Trophoblast cell (in vitro differentiated cells and primary cell): ENCODE results near the gene PTPRJ.
A peak's percentile ranks its signal among the peaks of the same experiment; 100 is the strongest.

Source experiments
- DNase-seq, 2 donors: peaks; one replicate each; pipeline ENCODE4 v3.0.0-alpha.2; 2016
- H2AFZ ChIP-seq: 2 replicates; pipeline ENCODE4 v1.6.1; 2013; ENCODE audit warnings: low read length, moderate library complexity, mild to moderate bottlenecking; ENCODE audit not compliant: insufficient read depth, poor library complexity
- H2AK5ac ChIP-seq: 2 replicates; pipeline ENCODE4 v1.6.1; 2013; ENCODE audit warnings: mild to moderate bottlenecking, low read length
- H2BK120ac ChIP-seq: 2 replicates; pipeline ENCODE4 v1.6.1; 2013; ENCODE audit warnings: low read length, mild to moderate bottlenecking, moderate library complexity; ENCODE audit not compliant: insufficient read depth, poor library complexity
- H2BK12ac ChIP-seq: 2 replicates; pipeline ENCODE4 v1.6.1; 2013; ENCODE audit warnings: mild to moderate bottlenecking, low read length, moderate library complexity
- H2BK5ac ChIP-seq: 2 replicates; pipeline ENCODE4 v1.6.1; 2013; ENCODE audit warnings: low read length, low read depth, moderate library complexity, mild to moderate bottlenecking; ENCODE audit not compliant: poor library complexity
- H3K14ac ChIP-seq: 2 replicates; pipeline ENCODE4 v1.6.1; 2013; ENCODE audit warnings: mild to moderate bottlenecking, low read length
- H3K18ac ChIP-seq: 2 replicates; pipeline ENCODE4 v1.6.1; 2013; ENCODE audit warnings: mild to moderate bottlenecking, low read length
- H3K23ac ChIP-seq: 2 replicates; pipeline ENCODE4 v1.6.1; 2013; ENCODE audit warnings: low read length
- H3K27ac ChIP-seq: 2 replicates; pipeline ENCODE4 v1.5.1; 2013; ENCODE audit warnings: low read depth, mild to moderate bottlenecking, inconsistent platforms, low read length, moderate library complexity
- H3K27me3 ChIP-seq: 2 replicates; pipeline ENCODE4 v1.6.1; 2013; ENCODE audit warnings: inconsistent platforms, mild to moderate bottlenecking, low read length, moderate library complexity; ENCODE audit not compliant: insufficient read depth
- H3K36me3 ChIP-seq, 2 experiments: 1 replicate in 1 of 2; 2 replicates in 1 of 2; pipeline ENCODE4 v1.6.1; 2013; ENCODE audit warnings: low read length in 2 of 2, mild to moderate bottlenecking in 2 of 2, moderate library complexity in 1 of 2; ENCODE audit not compliant: insufficient read depth in 2 of 2, control insufficient read depth in 1 of 2
- H3K4ac ChIP-seq: 2 replicates; pipeline ENCODE4 v1.6.1; 2013; ENCODE audit warnings: low read depth, mild to moderate bottlenecking, low read length, moderate library complexity
- H3K4me1 ChIP-seq, 2 experiments: 1 replicate in 1 of 2; 2 replicates in 1 of 2; pipeline ENCODE4 v1.6.1; 2013; ENCODE audit warnings: low read length in 2 of 2, mild to moderate bottlenecking in 2 of 2, moderate library complexity in 1 of 2; ENCODE audit not compliant: insufficient read depth in 2 of 2, control insufficient read depth in 1 of 2
- H3K4me2 ChIP-seq: 2 replicates; pipeline ENCODE4 v1.6.1; 2013; ENCODE audit warnings: inconsistent platforms, mild to moderate bottlenecking, low read length, moderate library complexity
- H3K4me3 ChIP-seq: 2 replicates; pipeline ENCODE4 v1.5.1; 2013; ENCODE audit warnings: mild to moderate bottlenecking, low read depth, low read length, inconsistent platforms
- H3K79me1 ChIP-seq: one replicate; pipeline ENCODE4 v1.6.1; 2013; ENCODE audit warnings: low read length
- H3K79me2 ChIP-seq: 2 replicates; pipeline ENCODE4 v1.6.1; 2013; ENCODE audit warnings: low read length, mild to moderate bottlenecking; ENCODE audit not compliant: control insufficient read depth, insufficient read depth, poor library complexity
- H3K9ac ChIP-seq: 2 replicates; pipeline ENCODE4 v1.6.1; 2013; ENCODE audit warnings: mild to moderate bottlenecking, low read length
- H3K9me3 ChIP-seq: 2 replicates; pipeline ENCODE4 v1.6.1; 2013; ENCODE audit warnings: low read depth, mild to moderate bottlenecking, control low read depth, inconsistent platforms, low read length; ENCODE audit not compliant: insufficient read depth
- H4K12ac ChIP-seq: 2 replicates; pipeline ENCODE4 v1.6.1; 2013; ENCODE audit warnings: low read depth, mild to moderate bottlenecking, low read length, moderate library complexity
- H4K8ac ChIP-seq: 2 replicates; pipeline ENCODE4 v1.6.1; 2013; ENCODE audit warnings: low read depth, mild to moderate bottlenecking, low read length, moderate library complexity
- H4K91ac ChIP-seq: one replicate; pipeline ENCODE4 v1.6.1; 2013; ENCODE audit warnings: low read depth, mild to moderate bottlenecking, low read length, moderate library complexity
- WGBS: extraction: QIAGEN DNeasy Blood & Tissue Kit; methylation state at CpG from one replicate; pipeline ENCODE4 v1.1.7; 2013; ENCODE audit warnings: missing lambda C conversion rate; ENCODE audit not compliant: insufficient read length, insufficient coverage; ENCODE audit errors: extremely low coverage; 5-methylcytosine and 5-hydroxymethylcytosine counted together

PTPRJ gene

DNA sequence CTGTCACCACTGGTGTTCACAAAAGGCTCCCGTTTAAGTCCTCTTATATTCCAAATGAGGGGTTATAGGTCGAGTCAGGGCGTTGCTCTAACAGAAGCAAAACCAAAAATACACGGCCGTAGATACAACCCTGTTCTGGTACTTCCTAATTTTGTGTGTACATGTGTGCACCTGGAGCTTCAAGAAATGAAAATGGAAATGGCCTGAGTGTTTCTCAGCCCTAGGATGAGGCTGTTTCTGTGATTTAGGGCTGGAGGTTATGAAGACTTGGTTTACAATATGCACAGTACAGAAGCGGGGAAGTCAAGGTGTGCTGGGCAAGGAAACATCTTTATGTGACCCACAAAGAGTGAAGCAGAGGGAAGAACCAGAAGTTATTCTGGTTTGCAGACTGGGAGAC, 125.8 kb downstream of the PTPRJ start:
- Histone ChIP-seq H2BK120ac (no peak overlapping the region), H3K4me1 (peaks cover 3% of the 10 kb centered on the region in 2 experiments), H3K9ac (no peak overlapping the region), H3K4ac (no peak overlapping the region), H3K79me1 (peaks cover 1% of the 10 kb centered on the region), H3K4me3 (no peak overlapping the region), H3K79me2 (no peaks in the 10 kb centered on the region), H3K14ac (no peak overlapping the region), H4K12ac (no peak overlapping the region), H3K9me3 (peaks cover 2% of the 10 kb centered on the region), H4K8ac (no peak overlapping the region), H3K23ac (no peak overlapping the region), H2BK5ac (no peak overlapping the region), H2AK5ac (no peak overlapping the region), H2BK12ac (no peak overlapping the region), H4K91ac (no peak overlapping the region), H3K18ac (no peak overlapping the region), H3K36me3 (no peaks in the 10 kb centered on the region), H2AFZ (no peak overlapping the region), H3K4me2 (no peak overlapping the region), H3K27me3 (no peaks in the 10 kb centered on the region), H3K27ac (no peak overlapping the region)
- no peak for DNase-seq
- WGBS: no CpG with 5 or more reads among the region's 6 CpGs

DNA sequence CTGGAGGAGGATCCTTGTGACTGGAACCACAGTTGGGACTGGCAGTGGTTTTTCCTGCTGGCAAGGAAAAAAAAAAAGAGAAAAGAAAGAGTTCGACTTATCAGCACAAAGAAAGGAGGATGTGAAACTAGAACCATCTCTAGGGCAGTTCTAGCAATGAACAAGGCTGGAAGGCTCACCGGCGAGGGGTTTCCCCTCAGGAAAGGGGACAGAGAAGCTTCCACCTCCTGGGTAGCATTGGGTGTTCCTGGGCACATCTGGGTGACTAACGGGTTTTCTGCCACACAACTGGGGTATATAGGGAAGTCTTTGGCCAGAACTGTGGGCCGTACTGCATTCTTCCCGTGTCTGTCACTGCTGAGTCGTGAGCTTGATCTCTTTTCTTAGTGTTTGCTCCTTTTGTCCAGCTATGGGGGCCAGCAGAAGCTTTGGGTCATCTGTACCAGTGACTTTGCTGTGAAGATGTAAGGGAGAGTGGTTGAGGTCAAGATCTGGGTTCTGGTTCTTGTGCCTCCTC, 126.9 kb downstream of the PTPRJ start:
- Histone ChIP-seq H3K9ac (no peak overlapping the region), H2BK12ac (no peak overlapping the region), H4K12ac (no peak overlapping the region), H3K36me3 (no peaks in the 10 kb centered on the region), H3K9me3 (peaks cover 2% of the 10 kb centered on the region), H4K91ac (no peak overlapping the region), H3K18ac (no peak overlapping the region), H3K23ac (no peak overlapping the region), H3K14ac (no peak overlapping the region), H4K8ac (no peak overlapping the region), H3K79me2 (no peaks in the 10 kb centered on the region), H2BK5ac (no peak overlapping the region), H3K4ac (no peak overlapping the region), H3K79me1 (peaks cover 1% of the 10 kb centered on the region), H3K27ac (no peak overlapping the region), H3K4me1 (peaks cover 3% of the 10 kb centered on the region in 2 experiments), H3K4me2 (no peak overlapping the region), H3K27me3 (no peaks in the 10 kb centered on the region), H2AK5ac (no peak overlapping the region), H2BK120ac (no peak overlapping the region), H2AFZ (no peak overlapping the region), H3K4me3 (no peak overlapping the region)
- no CpG with 5 or more reads among the region's 7 CpGs for WGBS
- DNase-seq: peak in 1 of 2 donors; percentile 29

DNA sequence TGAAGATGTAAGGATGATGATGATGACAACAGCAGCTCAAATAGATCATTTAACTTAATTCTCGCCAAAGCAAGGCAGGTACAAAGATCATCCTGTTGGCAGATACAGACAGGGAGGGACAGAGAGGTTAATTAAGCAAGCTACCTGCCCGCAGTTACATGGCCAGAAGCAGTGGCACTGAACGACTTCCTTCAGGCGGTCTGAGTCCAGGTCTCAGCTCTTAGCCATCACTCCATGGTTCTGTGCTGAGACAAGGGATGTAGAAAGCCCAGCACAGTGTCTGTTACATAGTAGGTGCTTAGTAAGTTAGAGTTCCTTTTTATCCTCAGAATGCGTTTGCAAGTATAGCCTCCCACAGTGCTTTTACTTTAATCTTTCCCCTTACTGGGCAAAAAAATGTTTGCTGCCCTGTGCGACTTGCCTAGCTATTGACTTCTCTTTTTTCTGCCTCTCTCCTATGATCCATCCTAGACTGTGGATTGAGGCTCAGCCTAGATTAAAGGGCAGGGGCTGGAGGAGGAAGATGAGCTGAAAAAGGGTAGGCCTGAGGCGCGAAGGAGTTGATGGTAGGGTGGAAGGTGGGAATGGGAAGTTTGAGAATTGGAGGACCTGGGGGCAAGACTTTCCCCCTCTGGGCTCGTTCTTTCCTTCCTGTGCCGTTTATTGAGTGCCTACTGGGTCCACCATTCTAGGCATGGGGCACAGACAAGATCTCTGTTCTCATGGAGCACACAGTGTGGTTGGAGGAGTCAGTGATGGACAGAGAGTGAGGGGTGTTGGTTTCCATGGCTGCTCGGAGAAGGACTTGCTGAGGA, 128.1 kb downstream of the PTPRJ start:
- H4K8ac ChIP-seq: no peak overlapping the region
- no peak overlapping the region for H2AK5ac ChIP-seq
- H3K4ac ChIP-seq: no peak overlapping the region
- no peak overlapping the region for H3K23ac ChIP-seq
- H4K12ac ChIP-seq: no peak overlapping the region
- H3K79me2 ChIP-seq: no peaks in the 10 kb centered on the region
- peaks cover 3% of the 10 kb centered on the region in 2 experiments for H3K4me1 ChIP-seq
- no peak overlapping the region for H3K27ac ChIP-seq
- no peak overlapping the region for H2BK5ac ChIP-seq
- no peak overlapping the region for H2BK12ac ChIP-seq
- H3K36me3 ChIP-seq: no peaks in the 10 kb centered on the region
- H3K4me2 ChIP-seq: no peak overlapping the region
- H2AFZ ChIP-seq: no peak overlapping the region
- peaks cover 2% of the 10 kb centered on the region for H3K9me3 ChIP-seq
- H3K4me3 ChIP-seq: no peak overlapping the region
- no peak overlapping the region for H2BK120ac ChIP-seq
- 100% methylated on average over 2 of the region's 11 CpGs for WGBS
- H3K18ac ChIP-seq: no peak overlapping the region
- peaks cover 1% of the 10 kb centered on the region for H3K79me1 ChIP-seq
- H3K9ac ChIP-seq: no peak overlapping the region
- no peak overlapping the region for H3K14ac ChIP-seq
- H4K91ac ChIP-seq: no peak overlapping the region
- H3K27me3 ChIP-seq: no peaks in the 10 kb centered on the region
- DNase-seq: no peak

DNA sequence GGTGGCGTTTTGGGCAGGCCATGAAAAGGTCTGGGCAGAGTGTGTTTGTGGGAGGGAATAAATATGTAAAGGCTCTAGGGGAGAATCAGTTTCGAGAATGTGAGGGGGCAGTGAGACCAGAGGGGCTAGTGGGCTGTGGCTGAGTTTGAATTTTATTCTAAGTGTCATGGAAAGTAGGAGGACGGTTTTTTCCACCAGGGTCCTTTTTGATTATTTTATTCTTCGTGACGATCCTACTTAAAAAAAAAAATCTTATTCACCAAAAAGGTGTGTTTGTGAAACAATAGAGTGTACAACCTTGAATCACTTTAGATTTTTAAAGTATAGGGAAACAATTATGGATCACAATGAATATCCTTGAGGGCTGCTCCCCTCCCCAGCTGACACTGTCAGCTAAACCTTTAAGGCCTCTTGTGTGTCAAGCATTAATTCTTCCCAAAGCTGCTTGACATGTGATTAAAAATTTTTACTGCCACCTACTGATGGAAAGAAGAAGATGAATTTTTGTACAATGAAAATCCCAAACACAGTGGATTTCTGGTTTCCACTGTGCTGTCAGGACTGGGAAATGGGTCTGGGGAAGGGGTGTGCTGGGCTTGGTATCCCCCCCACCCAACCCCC, 128.8 kb downstream of the PTPRJ start:
- H3K36me3 ChIP-seq: no peaks in the 10 kb centered on the region
- no peak overlapping the region for H3K18ac ChIP-seq
- no peak overlapping the region for H2AFZ ChIP-seq
- no peak overlapping the region for H3K9ac ChIP-seq
- no peak overlapping the region for H3K27ac ChIP-seq
- no peak overlapping the region for H2BK120ac ChIP-seq
- H4K12ac ChIP-seq: no peak overlapping the region
- no peak overlapping the region for H4K8ac ChIP-seq
- no peak overlapping the region for H3K4me3 ChIP-seq
- no CpG with 5 or more reads among the region's 5 CpGs for WGBS
- H3K79me1 ChIP-seq: peaks cover 1% of the 10 kb centered on the region
- H2AK5ac ChIP-seq: no peak overlapping the region
- no peaks in the 10 kb centered on the region for H3K79me2 ChIP-seq
- no peaks in the 10 kb centered on the region for H3K9me3 ChIP-seq
- H2BK5ac ChIP-seq: no peak overlapping the region
- peak in 1 of 2 donors; percentile 66 for DNase-seq
- H3K23ac ChIP-seq: no peak overlapping the region
- no peak overlapping the region for H3K4ac ChIP-seq
- no peak overlapping the region for H3K14ac ChIP-seq
- no peak overlapping the region for H4K91ac ChIP-seq
- no peak overlapping the region for H3K4me2 ChIP-seq
- H3K4me1 ChIP-seq: peaks cover 3% of the 10 kb centered on the region in 2 experiments
- H2BK12ac ChIP-seq: no peak overlapping the region
- no peaks in the 10 kb centered on the region for H3K27me3 ChIP-seq
